NCI-H1048 (cell line): ENCODE measurements around the gene IQSEC1.

Source experiments
- DNase-seq: peaks from one replicate; lab custom pipeline; 2025; lab: John Stamatoyannopoulos, UW

Gene IQSEC1

GRCh38 chr3:13028010-13028821, 45.0 kb downstream of the IQSEC1 start:
- DNase-seq, result no peak

- DNase-seq, result no peak
Measured at GRCh38 chr3:13027154-13027553, 46.1 kb downstream of the IQSEC1 start.

DNA sequence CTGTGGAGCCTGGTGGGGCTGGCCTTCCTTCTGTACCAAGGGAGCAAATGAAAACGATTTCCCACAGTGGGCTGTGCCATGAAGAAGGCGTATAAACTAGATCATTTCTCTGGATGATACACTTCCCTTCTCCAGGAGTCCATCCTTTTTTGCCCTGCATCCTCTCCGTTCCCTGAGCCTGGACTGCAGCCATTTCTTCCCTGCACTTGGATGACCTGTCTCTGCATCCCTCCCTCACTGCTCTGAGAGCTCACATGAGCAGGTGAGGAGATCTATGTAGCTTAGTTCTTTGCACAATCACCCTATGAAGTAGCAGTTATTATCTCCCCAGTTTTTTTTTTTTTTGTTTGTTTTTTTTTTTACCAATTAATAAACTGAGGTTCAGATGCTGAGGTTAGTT, 46.7 kb downstream of the IQSEC1 start:
- no peak for DNase-seq

DNA sequence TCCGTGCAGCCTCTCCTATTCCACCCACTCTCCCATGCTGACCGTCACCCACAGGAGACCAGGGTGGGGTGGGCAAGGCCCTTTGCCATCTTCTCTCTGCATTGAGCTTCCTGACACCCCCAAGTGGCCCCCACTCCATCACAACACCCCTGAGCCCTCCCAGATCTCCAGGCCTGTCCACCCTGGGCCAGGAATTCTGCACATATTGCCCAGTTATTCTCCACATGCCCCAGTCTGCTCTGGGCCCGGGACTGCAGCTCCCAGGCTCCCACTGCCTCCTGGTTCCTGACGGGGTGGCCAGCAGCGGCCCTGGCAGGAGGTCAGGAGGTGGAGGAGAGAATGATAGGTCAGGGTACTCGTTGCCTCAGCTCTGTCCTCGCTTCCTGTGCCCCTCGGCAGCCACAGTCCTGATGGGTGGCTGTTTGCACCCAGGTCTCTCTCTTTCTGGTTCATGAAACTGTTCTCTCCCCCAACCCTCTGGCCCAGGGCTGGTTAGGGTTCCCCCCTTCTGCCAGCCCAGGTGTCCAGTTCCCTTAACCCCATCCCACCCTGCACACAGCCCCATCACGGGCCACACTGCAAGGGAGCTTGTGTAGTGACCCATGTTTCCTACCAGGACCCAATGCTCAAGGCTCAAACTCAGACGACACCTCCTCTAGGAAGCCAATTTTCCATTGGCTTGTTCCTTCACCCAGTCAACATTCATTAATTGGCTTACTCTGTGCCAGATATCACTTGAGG, 47.3 kb downstream of the IQSEC1 start:
- no peak for DNase-seq

GRCh38 chr3:13025090-13025489, 48.1 kb downstream of the IQSEC1 start:
- no peak for DNase-seq

DNA sequence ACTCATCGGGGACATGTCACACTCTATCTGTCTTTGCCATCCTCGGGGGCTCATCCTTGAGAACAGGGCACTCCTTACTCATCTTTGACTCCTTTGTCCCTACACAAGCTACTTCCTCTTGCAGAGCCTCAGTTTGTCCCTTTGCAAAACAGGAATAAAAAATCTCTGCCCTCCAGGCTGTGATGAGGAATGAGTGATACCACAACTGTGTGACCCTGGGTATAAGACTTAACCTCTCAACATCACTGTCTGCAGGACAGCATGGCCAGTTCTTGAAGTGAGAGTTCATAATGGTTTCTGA, 48.5 kb downstream of the IQSEC1 start:
- DNase-seq, result no peak

- DNase-seq, result no peak
Measured at GRCh38 chr3:13023971-13024764, 49.1 kb downstream of the IQSEC1 start.

DNA sequence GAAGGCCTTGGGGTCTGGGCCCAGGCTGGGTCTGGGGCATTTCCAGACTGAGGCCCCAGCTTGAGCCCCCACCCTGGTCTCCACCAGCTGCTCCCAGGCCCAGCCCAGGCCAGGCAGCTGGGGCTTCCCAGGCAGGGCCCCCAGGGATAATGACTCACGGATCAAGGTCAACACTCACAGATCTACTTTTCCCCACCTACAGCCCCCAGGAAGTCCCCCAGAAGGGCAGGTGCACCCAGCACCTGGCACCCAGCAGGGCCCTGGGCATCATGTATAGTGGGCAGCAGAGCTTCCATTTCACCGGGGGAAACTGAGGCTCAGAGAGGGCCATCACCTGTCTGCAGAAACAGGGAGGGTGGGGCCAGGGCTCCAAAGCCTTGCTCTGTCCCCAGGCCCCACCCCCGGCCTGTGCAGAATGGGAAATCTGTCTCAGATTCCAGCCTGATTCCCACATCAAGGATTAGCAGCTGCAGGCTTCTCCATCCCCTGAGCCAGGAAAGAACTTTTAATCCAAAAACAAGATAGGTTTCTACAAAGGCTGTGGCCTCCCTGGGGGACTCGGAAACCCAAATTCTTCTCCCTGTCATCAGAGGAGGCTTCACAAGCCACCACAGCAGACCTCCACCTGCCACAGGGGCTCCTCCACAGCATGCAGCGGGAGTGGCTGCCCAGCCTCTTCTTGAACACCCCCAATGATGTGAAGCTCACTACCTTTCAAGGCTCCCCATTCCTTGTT, 49.8 kb downstream of the IQSEC1 start:
- DNase-seq, result no peak

DNA sequence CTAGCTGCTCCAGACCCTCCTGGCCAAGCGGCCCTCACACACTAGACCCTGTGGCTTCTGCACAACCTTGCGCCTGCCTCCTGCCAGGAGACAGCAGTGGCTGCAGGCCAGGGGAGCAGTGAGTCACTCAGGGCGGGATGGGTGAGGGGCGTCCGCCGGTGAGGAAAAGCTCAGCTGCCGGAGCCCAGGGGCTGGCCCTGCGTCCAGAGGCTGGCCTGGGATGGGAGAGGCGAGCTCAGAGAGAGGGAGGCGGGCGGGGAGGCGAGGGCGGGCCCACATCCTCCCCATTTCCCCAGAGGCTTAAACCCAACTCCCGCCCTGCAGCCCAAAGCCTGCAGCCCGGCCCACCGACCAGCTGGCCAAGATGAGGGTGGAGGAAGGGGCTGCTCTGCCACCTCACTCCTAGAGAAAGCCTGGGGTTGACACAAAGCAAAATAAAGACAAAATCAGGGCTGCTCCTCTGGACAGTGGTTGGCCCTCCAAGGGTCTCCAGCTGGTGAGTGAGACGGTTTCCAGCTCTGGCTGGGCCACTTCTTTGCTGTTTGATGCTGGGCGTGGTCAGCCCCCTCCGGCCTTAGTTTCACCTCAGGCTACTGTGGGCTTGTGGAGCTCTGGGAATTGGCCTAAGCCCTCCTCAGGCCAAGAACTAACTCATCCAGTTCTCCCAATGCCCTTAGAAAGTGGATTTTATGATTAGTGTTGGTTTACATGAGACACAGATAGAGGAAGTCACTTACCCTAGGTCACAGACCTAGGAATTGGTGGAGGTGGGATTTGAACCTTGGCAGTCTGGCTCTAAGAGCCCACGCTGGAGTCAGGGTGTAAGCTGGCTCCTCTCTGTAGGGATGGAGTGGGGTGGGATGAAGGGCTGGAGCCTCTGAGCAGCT, 50.6 kb downstream of the IQSEC1 start:
- no peak for DNase-seq

GRCh38 chr3:13021141-13022114, 51.8 kb downstream of the IQSEC1 start:
- DNase-seq, result no peak

GRCh38 chr3:13020159-13020750, 53.0 kb downstream of the IQSEC1 start:
- no peak for DNase-seq

DNA sequence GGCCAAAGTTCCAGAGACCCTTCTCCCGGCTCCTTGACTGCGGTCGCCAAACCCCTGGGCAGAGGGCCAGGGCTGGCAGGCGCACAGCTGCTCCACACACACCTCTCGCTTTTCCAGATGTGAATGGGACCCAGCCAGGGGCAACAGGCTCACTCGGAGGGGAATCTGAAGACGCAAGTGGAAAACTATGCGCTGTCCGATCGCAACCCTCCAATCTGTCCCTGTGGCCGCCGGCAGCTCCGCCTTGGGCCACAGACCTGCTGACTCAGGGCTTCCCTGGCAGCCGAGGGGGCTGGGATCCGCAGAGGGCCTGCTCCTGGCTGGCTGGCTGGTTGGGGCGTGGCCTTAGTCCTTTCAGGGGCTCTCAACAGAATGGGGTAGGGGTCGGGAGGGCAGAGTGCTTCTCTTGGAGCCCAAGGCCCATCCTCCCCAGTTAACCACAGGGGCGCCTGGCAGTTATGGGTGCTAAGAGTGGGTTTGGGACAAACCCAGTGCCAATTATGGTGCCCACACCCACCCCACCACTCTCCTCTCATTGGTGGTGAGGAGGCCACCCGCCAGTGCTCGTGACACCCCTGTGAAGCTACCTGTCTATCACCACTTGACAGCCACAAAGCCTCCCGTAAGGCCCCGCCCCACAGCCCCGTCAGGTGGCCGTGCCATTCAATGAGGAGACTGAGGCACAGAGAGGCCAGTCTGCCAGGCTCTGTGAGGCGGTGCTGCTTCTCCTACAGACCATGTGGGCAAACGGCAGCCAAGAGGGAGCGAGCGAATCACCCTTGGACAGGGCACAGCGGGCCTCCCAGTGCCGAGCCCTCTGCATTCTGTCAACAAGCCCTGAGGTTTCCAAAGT, 53.8 kb downstream of the IQSEC1 start:
- DNase-seq, result no peak

- no peak for DNase-seq
Measured at GRCh38 chr3:13018561-13019242, 54.5 kb downstream of the IQSEC1 start.

DNA sequence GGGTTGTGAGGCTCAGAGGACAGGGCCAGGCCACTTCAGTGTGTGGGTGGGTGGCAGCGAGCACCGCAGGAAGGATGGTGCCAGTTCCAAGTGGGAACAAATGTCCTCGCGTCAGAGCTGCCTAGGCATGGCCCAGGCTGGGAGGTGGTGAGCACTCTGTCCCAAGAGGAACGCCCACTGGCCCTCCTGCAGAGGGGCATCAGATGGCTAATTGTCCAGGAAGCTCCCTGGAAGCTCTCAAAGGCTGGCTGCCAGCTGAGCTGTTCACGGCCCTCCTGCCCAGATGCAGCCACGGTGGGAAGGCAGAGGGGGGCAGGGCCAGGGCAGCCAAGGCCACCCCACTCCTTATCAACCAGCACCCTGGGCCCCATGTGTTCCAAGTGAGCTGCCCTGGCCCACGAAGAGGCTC, 55.2 kb downstream of the IQSEC1 start:
- DNase-seq, result no peak

DNA sequence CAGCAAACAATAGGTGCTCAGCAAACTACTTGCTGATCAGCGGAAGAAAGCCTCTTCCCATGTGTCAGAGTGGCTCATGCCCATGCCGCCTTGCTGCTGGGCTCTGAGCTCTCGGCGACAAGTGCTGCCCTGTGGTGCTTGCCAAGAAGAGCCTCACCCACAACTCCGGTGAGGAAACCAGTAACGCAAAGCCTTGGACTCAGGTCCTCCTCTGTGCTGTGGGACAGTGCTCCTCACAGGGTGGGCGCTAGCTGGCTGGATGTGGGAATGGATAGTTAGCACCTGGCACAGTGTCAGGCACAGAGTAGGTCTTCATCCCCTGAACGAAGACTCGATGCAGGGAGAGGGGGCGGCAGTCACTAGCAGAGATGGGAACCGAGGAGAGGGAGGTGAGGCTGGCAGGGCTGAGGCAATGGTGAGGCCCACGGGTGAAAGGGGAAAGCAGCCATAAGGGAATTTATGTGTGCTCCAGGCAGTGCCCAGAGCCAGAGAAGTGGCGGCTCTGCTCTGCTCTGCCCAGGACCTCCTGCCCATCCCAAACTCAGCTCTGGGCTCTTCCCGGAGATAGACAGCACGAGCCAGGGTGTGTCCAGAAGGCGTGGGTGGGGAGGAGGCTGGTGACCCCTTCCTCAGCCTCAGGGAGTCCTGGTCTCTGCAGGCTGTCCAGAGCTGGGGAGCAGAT, 55.7 kb downstream of the IQSEC1 start:
- DNase-seq, result no peak

DNA sequence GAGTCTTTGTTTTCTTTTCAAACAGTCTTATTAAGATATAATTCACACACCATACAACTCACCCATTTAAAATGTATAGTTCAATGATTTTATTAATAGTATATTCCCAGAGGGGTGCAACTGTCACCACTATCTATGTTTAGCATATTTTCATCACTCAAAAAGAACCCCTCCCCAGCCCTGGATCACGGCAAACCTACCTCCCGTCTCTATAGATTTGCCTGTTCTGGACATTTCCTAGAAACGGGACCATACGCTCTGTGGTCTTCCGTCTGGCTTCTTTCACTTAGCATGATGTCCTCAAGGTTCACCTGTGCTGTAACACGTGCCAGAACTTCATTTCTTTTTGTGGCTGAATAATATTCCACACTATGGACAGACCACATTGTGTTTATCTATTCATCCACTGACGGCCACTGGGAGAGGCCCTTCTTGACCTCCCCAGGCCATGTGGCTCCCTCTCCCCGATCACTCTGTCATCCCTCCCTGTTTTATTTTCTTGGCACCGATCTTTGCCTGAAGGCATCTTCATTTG, 56.4 kb downstream of the IQSEC1 start:
- no peak for DNase-seq

- no peak for DNase-seq
Measured at GRCh38 chr3:13016083-13016720, 57.0 kb downstream of the IQSEC1 start.
